ENCODE data around the gene PIK3R2. TPM values are rescaled to one million over a fixed set of nuclear protein-coding genes. Genes with fewer than 3 reads are reported as not detected.

The PIK3R2 gene
- total RNA-seq, 1 donor from 2014 or later: 61.2 TPM

DNA sequence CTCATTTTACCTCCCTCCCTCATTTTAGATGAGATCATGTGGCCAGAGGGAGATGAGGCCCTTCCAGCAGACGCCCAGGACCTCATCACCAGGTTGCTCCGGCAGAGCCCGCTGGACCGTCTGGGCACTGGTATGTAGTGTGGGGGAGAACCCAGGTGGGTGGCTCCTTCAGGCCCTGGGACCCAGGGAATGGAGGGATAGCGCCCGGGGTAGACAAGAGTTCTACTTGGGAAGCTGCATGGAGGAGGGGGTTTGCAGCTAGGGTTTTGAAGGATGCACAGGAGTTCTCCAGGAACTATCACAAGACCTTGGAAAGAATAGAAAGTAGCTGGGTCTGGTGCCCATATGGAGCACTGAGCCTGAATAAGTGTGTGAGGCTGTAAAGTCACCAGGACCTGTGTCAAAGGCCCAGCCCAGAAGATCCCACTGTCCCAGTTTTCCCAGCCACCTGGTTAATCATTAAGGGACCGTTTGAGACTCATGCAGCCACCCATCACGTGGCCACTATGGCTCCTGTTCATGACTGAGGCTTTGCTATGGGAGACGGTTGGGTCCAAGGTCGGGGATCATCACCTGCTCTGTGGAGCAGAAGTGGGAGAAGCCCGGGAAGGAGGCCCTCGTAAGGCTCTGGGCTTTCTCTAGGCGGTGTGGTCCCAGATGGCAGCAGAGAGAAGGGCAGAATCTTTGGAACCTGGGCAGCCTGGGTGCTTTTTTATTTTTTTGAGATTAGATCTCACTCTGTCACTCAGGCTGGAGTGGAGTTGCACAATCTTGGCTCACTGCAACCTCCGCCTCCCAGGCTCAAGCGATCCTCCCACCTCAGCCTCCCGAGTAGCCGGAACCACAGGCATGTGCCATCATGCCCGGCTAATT, 17.0 kb upstream of the PIK3R2 start:
- Mint-ChIP-seq H3K27ac (no peak overlapping the region), H3K36me3 (ENCODE audit: insufficient read depth) (peaks cover 18% of the 10 kb centered on the region), H3K9me3 (ENCODE audit: low read depth) (no peaks in the 10 kb centered on the region), H3K27me3 (no peaks in the 10 kb centered on the region), H3K4me1 (ENCODE audit: low read depth) (peaks cover 9% of the 10 kb centered on the region), H3K4me3 (ENCODE audit: low read depth) (no peak overlapping the region)
- DNase-seq (ENCODE audit: low spot score, unreplicated experiment): no peak
- TF ChIP-seq, protein P1, sequence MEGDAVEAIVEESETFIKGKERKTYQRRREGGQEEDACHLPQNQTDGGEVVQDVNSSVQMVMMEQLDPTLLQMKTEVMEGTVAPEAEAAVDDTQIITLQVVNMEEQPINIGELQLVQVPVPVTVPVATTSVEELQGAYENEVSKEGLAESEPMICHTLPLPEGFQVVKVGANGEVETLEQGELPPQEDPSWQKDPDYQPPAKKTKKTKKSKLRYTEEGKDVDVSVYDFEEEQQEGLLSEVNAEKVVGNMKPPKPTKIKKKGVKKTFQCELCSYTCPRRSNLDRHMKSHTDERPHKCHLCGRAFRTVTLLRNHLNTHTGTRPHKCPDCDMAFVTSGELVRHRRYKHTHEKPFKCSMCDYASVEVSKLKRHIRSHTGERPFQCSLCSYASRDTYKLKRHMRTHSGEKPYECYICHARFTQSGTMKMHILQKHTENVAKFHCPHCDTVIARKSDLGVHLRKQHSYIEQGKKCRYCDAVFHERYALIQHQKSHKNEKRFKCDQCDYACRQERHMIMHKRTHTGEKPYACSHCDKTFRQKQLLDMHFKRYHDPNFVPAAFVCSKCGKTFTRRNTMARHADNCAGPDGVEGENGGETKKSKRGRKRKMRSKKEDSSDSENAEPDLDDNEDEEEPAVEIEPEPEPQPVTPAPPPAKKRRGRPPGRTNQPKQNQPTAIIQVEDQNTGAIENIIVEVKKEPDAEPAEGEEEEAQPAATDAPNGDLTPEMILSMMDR (IDR thresholded peaks at IDR 0.05; ENCODE audit: unreplicated experiment): no peak

DNA sequence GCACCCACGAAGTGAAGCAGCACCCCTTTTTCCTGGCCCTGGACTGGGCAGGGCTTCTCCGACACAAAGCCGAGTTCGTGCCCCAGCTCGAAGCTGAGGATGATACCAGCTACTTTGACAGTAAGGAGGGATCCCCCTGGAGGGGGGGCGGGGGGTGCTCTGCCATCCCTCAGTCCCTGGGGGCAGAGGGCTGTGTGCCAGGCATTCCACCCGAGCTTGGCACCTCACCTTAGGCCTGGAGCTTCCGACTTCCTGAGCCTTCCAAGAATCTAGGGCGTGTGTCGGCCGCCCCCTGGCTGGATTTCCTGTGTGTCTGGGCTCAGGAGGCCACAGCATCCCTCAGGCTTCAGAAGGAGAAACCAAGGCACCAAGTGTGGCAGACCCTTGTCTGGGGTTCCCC, 15.7 kb upstream of the PIK3R2 start:
- Mint-ChIP-seq H3K4me1 (ENCODE audit: low read depth) (peaks cover 9% of the 10 kb centered on the region), H3K9me3 (ENCODE audit: low read depth) (no peaks in the 10 kb centered on the region), H3K36me3 (ENCODE audit: insufficient read depth) (peaks cover 15% of the 10 kb centered on the region), H3K27me3 (no peaks in the 10 kb centered on the region), H3K27ac (no peak overlapping the region), H3K4me3 (ENCODE audit: low read depth) (no peak overlapping the region)
- TF ChIP-seq, protein P1 (IDR thresholded peaks at IDR 0.05; ENCODE audit: unreplicated experiment): no peak
- no peak for DNase-seq (ENCODE audit: low spot score, unreplicated experiment)

DNA sequence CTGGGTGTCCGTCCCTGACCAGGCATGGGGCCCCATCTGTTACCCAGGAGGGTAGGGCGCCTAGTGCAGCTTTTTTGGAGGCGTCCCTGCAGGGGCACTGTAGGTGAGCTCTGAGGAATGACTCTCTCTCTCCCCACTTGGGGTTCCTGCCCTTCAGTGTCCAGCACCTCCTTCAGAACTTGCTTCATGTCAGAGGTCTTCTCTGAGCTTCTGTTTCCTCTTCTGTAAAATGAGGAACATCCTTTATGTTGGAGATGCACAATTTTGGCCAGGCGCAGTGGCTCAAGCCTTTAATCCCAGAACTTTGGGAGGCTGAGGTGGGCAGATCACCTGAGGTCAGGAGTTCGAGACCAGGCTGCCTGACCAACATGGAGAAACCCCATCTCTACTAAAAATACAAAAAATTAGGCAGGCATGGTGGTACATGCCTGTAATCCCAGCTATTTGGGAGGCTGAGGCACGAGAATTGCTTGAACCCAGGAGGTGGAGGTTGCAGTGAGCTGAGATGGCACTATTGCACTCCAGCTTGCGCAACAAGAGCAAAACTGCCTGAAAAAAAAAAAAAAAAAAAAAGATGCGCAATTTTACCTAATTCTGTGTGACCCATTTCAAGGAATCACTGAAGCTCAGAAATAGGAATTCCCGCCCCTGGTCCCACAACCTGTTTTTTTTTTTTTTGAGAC, 15.2 kb upstream of the PIK3R2 start:
- H3K27ac Mint-ChIP-seq: no peak overlapping the region
- peaks cover 9% of the 10 kb centered on the region for H3K4me1 Mint-ChIP-seq (ENCODE audit: low read depth)

DNA sequence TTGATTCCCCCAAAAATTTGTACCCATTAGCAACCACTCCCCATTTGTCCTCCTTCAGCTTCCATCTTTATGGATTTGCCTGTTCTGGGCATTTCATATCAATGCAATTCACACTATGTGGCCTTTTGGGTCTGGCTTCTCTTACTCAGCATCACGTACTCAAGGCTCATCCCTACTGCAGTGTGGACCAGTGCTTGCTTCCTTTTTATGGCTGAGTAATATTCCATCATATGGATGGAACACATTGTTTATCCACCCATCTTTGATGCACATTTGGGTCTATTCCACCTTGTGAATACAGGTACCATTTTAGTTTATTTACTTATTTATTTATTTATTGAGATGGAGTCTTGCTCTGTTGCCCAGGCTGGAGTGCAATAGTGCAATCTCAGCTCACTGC, 12.5 kb upstream of the PIK3R2 start:
- peaks cover 6% of the 10 kb centered on the region for H3K4me1 Mint-ChIP-seq (ENCODE audit: low read depth)
- H3K36me3 Mint-ChIP-seq (ENCODE audit: insufficient read depth): peaks cover 17% of the 10 kb centered on the region
- no peaks in the 10 kb centered on the region for H3K9me3 Mint-ChIP-seq (ENCODE audit: low read depth)
- no peak overlapping the region for H3K4me3 Mint-ChIP-seq (ENCODE audit: low read depth)
- no peak overlapping the region for H3K27ac Mint-ChIP-seq
- DNase-seq (ENCODE audit: low spot score, unreplicated experiment): no peak
- TF ChIP-seq, protein P1 (IDR thresholded peaks at IDR 0.05; ENCODE audit: unreplicated experiment): no peak
- no peaks in the 10 kb centered on the region for H3K27me3 Mint-ChIP-seq

More for the DNA sequence above, 15.2 kb upstream of the PIK3R2 start:
- no peaks in the 10 kb centered on the region for H3K27me3 Mint-ChIP-seq
- no peaks in the 10 kb centered on the region for H3K9me3 Mint-ChIP-seq (ENCODE audit: low read depth)
- no peak overlapping the region for H3K4me3 Mint-ChIP-seq (ENCODE audit: low read depth)
- peaks cover 11% of the 10 kb centered on the region for H3K36me3 Mint-ChIP-seq (ENCODE audit: insufficient read depth)
- no peak for DNase-seq (ENCODE audit: low spot score, unreplicated experiment)
- TF ChIP-seq, protein P1 (IDR thresholded peaks at IDR 0.05; ENCODE audit: unreplicated experiment): no peak

DNA sequence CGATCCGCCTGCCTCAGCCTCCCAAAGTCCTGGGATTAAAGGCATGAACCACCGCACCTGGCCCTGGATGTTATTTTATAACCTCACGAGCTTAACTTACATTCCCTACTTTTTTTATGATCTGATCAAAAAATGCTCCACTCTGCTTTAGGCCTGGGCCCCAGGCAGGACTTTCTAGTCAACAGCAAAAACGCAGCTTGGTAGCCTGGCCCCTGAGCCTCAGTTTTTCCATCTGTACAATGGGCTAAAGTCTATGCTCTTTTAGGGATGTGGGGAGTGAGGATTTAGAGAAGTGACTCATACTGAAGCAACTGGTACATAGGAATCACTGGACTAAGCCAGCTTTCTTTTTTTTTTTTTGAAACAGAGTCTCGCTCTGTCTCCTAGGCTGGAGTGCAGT, 11.9 kb upstream of the PIK3R2 start:
- Mint-ChIP-seq H3K4me3 (ENCODE audit: low read depth) (no peak overlapping the region), H3K9me3 (ENCODE audit: low read depth) (no peaks in the 10 kb centered on the region)
- TF ChIP-seq, protein P1 (IDR thresholded peaks at IDR 0.05; ENCODE audit: unreplicated experiment): no peak

More for the DNA sequence above, 11.9 kb upstream of the PIK3R2 start:
- H3K36me3 Mint-ChIP-seq (ENCODE audit: insufficient read depth): peaks cover 17% of the 10 kb centered on the region
- no peak overlapping the region for H3K27ac Mint-ChIP-seq
- peaks cover 2% of the 10 kb centered on the region for H3K4me1 Mint-ChIP-seq (ENCODE audit: low read depth)
- DNase-seq (ENCODE audit: low spot score, unreplicated experiment): no peak
- H3K27me3 Mint-ChIP-seq: no peaks in the 10 kb centered on the region
